Left ventricle myocardium superior (tissue), 1 donor: ENCODE measurements around the gene PIEZO2. TPM values are rescaled to one million over a fixed set of nuclear protein-coding genes. Genes with fewer than 3 reads are reported as not detected.
A peak's percentile ranks its signal among the peaks of the same experiment; 100 is the strongest.
"Not testable (repeated sequence)": the region's sequence is repeated elsewhere in the genome, so short reads cannot be mapped to it uniquely, and the experiment has no call there.

Experiments used
- ATAC-seq: fragments of 200-7000 bp; cut with Tn5 transposase; one replicate; pipeline ENCODE4 v1.9.1; 2020; ENCODE audit warnings: mild to moderate bottlenecking, moderate library complexity
- DNase-seq: peaks from one replicate; pipeline ENCODE4 v3.0.0-alpha.2; 2020
- intact Hi-C: fragments of 100-400 bp; cut with micrococcal nuclease; formaldehyde crosslinking; loops from one replicate; pipeline ENCODE4 v1.11.0; 2022
- total RNA-seq: library from RNA; stranded (reverse); fragmentation: NEBNext Ultra II Directional; extraction: Animal tissue kit (Norgen Biotek cat#: 25700); gene quantifications from one replicate; pipeline ENCODE4 v1.2.1, GENCODE V29; 2021
- donor health status: DM: no; HTN: yes; CAD: no; lungs with severe emphysema.

Gene PIEZO2
- total RNA-seq, 1 donor from 2014 or later: 1.1 TPM

DNA sequence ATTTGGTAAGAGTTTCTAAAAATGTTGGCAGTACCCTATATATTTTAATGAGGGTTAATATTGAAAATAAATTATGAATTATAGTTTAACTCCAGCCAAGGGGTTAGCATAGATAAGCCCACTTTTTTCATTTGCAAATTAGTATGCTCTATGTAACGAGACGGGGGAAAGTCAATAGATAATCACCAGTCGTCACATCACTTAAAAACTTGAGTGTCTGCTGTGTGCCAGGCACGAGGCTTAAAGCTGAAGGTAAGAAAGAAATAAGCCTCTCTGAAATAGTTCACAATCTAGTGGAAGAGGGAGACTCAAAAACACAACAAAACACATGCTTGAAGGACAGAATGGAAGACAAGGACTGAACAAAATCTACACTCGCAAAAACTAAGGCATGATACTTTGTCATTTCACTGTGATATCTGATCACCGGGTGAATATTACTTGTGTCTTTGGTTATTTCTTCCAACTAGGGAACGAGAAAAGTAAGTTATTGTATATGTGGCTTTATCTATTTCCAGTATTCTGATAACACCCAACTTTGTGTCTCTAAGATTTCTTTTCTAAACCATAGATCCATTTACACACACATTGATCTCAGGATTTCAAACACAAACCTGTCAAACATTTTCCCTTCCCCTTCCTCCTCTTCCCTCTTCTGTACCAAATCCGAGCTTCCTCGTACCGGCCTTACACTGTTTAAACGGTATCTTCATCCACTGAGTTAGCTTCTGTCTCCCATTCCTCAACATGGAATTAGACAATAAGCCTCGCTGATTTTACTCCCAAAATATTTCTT, 199.1 kb downstream of the PIEZO2 start:
- ATAC-seq (no peak), DNase-seq (no peak)
- intact Hi-C loops: no loop called here

DNA sequence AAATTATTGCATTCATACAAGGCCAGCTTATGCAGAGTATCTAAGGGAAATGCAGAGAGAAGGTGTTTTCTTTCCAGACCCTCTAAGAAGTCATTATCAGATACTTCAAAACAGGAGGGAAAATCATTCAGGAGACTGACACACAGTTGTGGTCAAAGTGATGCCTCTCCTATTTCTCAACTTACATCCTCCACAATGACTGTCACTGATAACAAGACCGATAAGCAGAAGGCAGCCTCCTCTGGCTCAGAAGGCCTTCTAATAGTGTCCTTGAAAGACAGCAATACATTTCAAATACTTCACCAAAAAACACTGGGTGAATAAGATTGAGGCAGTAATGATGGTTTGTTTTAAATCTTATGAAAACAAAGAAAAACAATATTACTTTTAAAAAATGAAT, 199.7 kb downstream of the PIEZO2 start:
- ATAC-seq (no peak), DNase-seq (no peak)
- intact Hi-C loops: no loop called here

DNA sequence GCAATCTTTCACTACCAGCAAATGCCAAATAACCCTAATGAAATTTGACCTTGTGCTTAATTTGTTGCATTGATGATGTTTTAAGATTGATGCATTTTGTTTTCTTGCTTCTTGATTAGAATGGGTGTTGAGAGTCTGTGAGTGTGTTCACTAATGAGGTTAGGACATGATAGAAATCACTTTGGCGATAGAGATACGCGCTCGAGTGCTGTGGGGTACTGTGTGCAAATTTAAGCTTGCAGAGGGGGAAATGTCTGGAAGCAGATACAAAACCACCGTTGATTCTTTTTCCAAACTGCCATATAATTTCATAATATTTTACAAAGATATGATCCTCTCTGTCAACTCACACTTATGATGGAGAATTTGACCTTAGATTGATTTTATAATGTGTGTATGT, 200.9 kb downstream of the PIEZO2 start:
- ATAC-seq (no peak), DNase-seq (no peak)
- intact Hi-C loops: no loop called here

GRCh38 chr18:10946058-10946457, 203.3 kb downstream of the PIEZO2 start:
- no peak for ATAC-seq
- DNase-seq: no peak
- intact Hi-C loops: no loop called here

DNA sequence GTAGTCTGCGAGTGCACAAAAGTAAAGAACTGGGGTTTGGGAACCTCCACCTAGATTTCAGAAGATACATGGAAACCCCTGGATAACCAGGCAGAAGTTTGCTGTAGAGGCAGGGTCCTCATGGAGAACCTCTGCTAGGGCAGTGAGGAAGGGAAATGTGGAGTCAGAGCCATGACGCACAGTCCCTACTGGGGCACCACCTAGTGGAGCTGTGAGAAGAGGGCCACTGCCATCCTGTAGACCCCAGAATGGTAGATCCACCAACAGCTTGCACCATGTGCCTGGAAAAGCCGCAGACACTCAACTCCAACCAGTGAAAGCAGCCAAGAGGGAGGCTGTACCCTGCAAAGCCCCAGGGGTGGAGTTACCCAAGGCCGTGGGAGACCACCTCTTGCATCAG, 206.4 kb downstream of the PIEZO2 start:
- no peak for ATAC-seq
- intact Hi-C loops: no loop called here
- no peak for DNase-seq

- ATAC-seq: no peak
- no peak for DNase-seq
- intact Hi-C loops: no loop called here
Observed at GRCh38 chr18:10939822-10940221, 209.5 kb downstream of the PIEZO2 start.

DNA sequence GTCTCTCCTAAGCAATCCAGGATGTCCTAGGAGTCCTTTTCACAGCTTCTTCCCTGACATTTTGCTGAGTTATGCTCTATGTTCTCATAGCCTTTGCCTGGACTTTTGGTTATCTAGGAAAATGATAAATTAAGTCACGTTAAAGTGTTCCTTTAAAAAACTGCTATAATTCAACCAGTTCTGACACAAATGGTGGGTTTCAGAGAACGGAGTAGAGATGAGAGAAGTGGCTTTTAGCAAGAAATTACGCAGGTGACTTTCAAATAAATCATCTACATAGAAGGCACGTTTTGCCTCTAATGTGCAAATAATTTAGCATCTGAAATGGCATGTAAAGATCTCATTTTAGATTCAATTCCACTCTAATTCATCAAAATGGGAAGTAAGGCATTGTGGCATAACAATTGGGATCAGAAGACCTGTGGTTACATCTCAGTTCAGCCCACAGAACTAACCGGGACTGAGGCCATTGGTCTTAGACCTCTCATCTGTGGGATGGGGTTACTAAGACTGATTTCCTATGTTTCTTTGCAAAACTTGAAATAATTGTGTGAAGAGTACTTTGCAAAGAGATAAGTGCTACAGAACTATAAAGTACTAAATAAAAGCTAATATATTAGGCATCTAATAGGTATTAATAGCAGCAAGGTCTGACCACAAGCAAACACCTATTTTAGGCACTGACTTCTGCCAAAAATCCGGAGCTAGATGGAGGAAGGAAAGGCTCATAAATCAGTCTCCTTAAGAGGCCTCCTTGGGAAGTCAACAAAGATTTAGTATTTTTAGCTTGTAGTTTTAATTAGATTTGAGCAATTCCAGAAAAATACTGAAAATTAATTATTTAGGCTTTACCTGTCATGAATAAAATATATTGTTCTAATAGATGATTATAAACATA, 211.4 kb downstream of the PIEZO2 start:
- intact Hi-C loops: no loop called here
- DNase-seq (no peak), ATAC-seq (no peak)

DNA sequence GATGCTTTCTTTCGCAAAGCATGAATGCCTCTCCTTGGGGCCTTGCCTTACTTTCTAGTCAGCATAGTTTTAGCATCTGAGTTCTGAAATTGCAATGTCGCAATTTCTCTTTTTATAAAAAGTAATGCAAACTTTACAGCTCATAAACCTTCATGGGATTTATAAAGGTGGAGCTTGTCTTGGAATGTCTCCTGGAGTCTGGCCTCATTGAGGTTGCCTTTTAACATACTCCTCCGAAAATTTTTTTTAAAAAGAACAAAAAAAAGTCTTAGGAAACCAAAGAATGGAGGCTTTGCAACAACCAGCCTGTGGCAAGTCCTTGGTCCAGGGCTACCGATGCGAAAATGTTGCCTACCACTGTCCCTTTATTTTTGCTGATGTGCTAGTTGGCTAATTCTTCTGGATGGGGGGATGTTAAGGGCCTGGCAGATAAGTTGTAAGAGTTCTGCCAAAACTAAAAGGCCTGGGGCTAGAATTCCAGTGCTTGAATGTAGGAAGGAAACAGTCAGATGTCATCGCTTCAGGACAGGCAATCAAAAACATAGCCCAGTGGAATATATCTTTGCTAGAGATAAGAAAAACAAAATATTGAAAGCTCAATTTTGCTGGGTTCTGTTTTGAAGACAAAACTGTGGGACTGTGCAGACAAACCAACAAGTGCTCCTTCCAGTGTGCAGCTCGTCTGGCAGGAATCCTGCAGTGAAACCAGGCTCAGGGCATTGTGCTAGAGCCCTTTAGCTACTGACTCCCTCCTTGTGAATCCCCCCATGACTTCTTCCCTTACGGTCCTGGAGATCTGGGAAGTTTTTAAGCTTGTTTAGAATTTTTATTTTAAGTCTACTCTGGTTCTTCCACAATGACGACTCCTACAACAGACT, 213.0 kb downstream of the PIEZO2 start:
- no peak for DNase-seq
- intact Hi-C loops: no loop called here
- peak; percentile 58 for ATAC-seq

DNA sequence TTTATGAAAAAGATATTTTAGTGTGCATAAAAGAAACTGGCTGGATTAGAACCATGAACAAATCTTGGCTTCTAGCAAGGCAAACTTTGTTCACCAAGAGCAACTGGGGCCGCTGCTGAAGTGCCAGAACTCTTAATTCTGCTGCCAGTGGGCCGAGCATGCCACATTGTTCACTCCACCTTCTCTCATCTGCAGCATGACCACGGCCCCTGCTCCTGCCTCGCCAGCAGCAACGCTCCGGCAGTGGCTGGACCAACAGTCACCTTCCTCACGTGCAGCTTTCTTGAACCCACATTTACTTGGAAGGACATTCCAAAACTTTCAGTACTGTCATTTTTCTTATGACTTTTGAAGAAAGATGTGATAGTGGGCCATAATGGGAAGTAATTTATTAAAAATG, 213.8 kb downstream of the PIEZO2 start:
- intact Hi-C loops: no loop called here
- DNase-seq (no peak), ATAC-seq (no peak)

GRCh38 chr18:10933648-10934047, 215.7 kb downstream of the PIEZO2 start:
- DNase-seq, intact Hi-C loops, ATAC-seq: not testable (repeated sequence)

DNA sequence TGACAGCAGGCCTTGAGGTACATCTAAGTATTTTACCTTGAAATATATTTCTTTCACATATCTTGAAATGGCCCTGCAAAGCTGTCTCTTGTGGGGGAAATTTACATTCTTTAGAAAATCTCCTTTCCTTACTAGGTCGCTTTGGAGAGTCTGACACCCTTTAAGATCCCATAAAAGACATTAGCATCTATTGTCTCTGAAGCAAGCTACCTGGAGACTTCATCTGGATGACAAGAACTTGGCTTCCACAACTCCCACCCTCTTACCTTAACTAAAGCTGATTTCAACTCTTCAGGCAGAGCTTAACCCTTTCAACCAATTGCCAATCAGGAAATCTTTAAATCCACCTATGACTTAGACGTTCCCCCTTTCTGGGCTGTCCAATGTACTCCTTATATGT, 219.3 kb downstream of the PIEZO2 start:
- intact Hi-C loops: no loop called here
- no peak for DNase-seq
- no peak for ATAC-seq

GRCh38 chr18:10928772-10929373, 220.5 kb downstream of the PIEZO2 start:
- no peak for ATAC-seq

GRCh38 chr18:10928011-10928771, 221.2 kb downstream of the PIEZO2 start:
- intact Hi-C loops: no loop called here
- no peak for ATAC-seq
- no peak for DNase-seq

More at GRCh38 chr18:10928772-10929373, 220.5 kb downstream of the PIEZO2 start:
- DNase-seq: no peak
- intact Hi-C loops: no loop called here

DNA sequence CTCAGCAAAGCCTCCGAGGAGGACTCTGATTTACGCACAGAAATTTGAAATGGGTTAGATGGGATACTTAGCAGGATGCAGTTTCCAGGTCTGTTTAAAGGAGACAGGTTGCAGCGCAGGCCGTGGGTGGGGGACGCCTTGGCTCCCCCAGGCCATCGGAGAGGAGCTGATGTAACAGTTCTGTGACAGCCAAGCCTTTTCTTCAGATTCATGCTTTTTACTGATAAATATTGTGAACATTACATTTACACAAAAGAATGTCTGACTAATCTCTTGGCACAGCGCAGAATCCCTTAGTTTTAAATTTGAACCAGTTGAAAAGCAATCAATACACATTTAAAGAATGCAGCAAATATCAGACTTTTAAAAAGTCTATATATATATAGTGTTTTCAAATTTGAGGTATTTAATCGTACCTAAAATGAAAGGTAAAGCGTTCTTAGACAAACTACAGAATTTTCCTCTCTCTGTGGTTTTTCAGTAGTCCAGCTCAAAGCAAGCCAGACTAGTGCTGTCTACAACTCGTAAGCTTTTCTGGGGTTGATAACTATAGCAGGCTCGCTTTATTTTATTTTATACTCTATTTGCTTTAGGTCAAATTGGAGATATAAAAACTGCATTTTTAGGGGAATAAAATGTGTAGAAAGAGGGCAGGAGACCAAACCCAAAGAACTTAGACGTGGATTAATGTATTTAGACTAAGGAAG, 221.9 kb downstream of the PIEZO2 start:
- ATAC-seq (peak; percentile 76), DNase-seq (no peak)
- intact Hi-C loops: no loop called here

DNA sequence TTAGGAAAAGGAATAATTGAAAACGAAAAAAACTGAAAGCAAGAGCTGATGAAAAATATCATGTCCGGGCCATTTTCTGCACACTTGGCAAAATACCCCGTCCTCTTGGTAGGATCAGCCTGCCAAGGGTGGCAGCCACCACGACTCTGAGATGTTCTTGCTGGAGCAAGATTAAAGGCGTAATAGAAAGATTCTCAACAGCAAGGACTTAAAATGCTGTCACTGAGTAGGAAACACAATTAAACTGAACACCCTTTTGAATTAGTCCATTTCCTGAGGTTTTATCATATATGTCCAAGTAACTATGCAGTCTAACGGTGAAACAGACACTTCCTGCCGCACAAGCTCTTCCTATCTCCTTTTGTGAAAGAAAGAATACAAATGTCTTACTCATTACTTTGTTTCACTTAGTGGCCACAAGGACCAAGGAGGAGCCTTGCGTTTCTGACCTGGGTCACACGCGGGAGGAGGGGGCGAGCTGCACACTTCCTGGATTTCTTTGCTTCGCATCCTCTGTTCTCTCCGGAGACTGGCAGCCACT, 222.7 kb downstream of the PIEZO2 start:
- ATAC-seq (peak; percentile 35), DNase-seq (peak; percentile 32)
- intact Hi-C loops: no loop called here

- intact Hi-C loops: no loop called here
- ATAC-seq: no peak
- DNase-seq: no peak
Observed at GRCh38 chr18:10924290-10924689, 225.1 kb downstream of the PIEZO2 start.

- no peak for ATAC-seq
- intact Hi-C loops: no loop called here
- DNase-seq: no peak
Observed at GRCh38 chr18:10923551-10924070, 225.8 kb downstream of the PIEZO2 start.
